SK-N-SH treated with all-trans-retinoic acid at 6 μM for 48 hours (cell line): ENCODE data around the gene SDHA.

Experiments used
- ATAC-seq: fragments of 200-7000 bp; cut with Tn5 transposase; 3 replicates; pipeline ENCODE4 v1.9.1; 2020; ENCODE audit warnings: mild to moderate bottlenecking, moderate library complexity
- ARNTL ChIP-seq: fragments of 450-650 bp; formaldehyde crosslinking; IDR thresholded peaks from 2 replicates; pipeline ENCODE4 v1.5.0; 2020; ENCODE audit warnings: low read depth, mild to moderate bottlenecking, moderate library complexity, borderline replicate concordance
- CREB5 ChIP-seq: fragments of 250-450 bp; sonication (Bioruptor Pico); IDR thresholded peaks from 2 replicates; pipeline ENCODE4 v1.5.1; 2020; ENCODE audit warnings: low read depth, mild to moderate bottlenecking, moderate library complexity
- CSRNP3 ChIP-seq: fragments of 250-450 bp; sonication (Bioruptor Pico); IDR thresholded peaks from 2 replicates; pipeline ENCODE4 v1.5.1; 2021; ENCODE audit warnings: mild to moderate bottlenecking, moderate library complexity
- ISL1 ChIP-seq: fragments of 250-450 bp; sonication (Bioruptor Pico); IDR thresholded peaks from 2 replicates; pipeline ENCODE4 v2.1.2; 2022; ENCODE audit warnings: mild to moderate bottlenecking, moderate library complexity
- OSR1 ChIP-seq: fragments of 250-450 bp; sonication (Bioruptor Pico); IDR thresholded peaks from 2 replicates; pipeline ENCODE4 v1.8.0; 2022; ENCODE audit warnings: moderate library complexity, mild to moderate bottlenecking, inconsistent platforms
- PATZ1 ChIP-seq: fragments of 250-450 bp; sonication (Bioruptor Pico); IDR thresholded peaks from 2 replicates; pipeline ENCODE4 v1.8.0; 2020; ENCODE audit warnings: mild to moderate bottlenecking, moderate library complexity, borderline replicate concordance
- POU6F1 ChIP-seq: fragments of 250-450 bp; sonication (Bioruptor Pico); IDR thresholded peaks from 2 replicates; pipeline ENCODE4 v1.8.0; 2021; ENCODE audit warnings: low read depth, mild to moderate bottlenecking, moderate library complexity, borderline replicate concordance
- PPARA ChIP-seq: fragments of 250-450 bp; sonication (Bioruptor Pico); IDR thresholded peaks from 2 replicates; pipeline ENCODE4 v1.5.0; 2020; ENCODE audit warnings: mild to moderate bottlenecking, borderline replicate concordance
- RARB ChIP-seq: fragments of 250-450 bp; sonication (Bioruptor Pico); IDR thresholded peaks from 2 replicates; pipeline ENCODE4 v1.8.0; 2021; ENCODE audit warnings: mild to moderate bottlenecking, moderate library complexity
- SNAI2 ChIP-seq: fragments of 250-450 bp; sonication (Bioruptor Pico); IDR thresholded peaks from 2 replicates; pipeline ENCODE4 v1.5.0; 2020; ENCODE audit warnings: mild to moderate bottlenecking, moderate library complexity
- TCF4 ChIP-seq: fragments of 250-450 bp; sonication (Bioruptor Pico); IDR thresholded peaks from 2 replicates; pipeline ENCODE4 v1.8.0; 2021; ENCODE audit warnings: mild to moderate bottlenecking, moderate library complexity, borderline replicate concordance
- TSHZ2 ChIP-seq: fragments of 250-450 bp; sonication (Bioruptor Pico); IDR thresholded peaks from 2 replicates; pipeline ENCODE4 v1.5.0; 2020; ENCODE audit warnings: mild to moderate bottlenecking, moderate library complexity
- ZFP30 ChIP-seq: fragments of 450-650 bp; formaldehyde crosslinking; IDR thresholded peaks from 2 replicates; pipeline ENCODE4 v1.5.0; 2022; ENCODE audit warnings: mild to moderate bottlenecking, moderate library complexity
- ZNF565 ChIP-seq: fragments of 450-650 bp; formaldehyde crosslinking; conservative IDR thresholded peaks from 2 replicates; pipeline ENCODE4 v1.5.0; 2020; ENCODE audit warnings: low read depth, mild to moderate bottlenecking, moderate library complexity
- ZNF70 ChIP-seq: fragments of 450-650 bp; formaldehyde crosslinking; IDR thresholded peaks from 2 replicates; pipeline ENCODE4 v1.5.0; 2020; ENCODE audit warnings: mild to moderate bottlenecking, moderate library complexity
- ZNF8 ChIP-seq: fragments of 450-650 bp; formaldehyde crosslinking; IDR thresholded peaks from 2 replicates; pipeline ENCODE4 v1.5.0; 2020; ENCODE audit warnings: mild to moderate bottlenecking, moderate library complexity

Gene SDHA

GRCh38 chr5:191949-192690, 26.0 kb upstream of the SDHA start:
- no peak for ATAC-seq
- TF ChIP-seq PATZ1 (CRISPR knock-in tag): no peak
- TF ChIP-seq OSR1 (CRISPR knock-in tag): no peak
- TF ChIP-seq CREB5 (CRISPR knock-in tag): no peak
- TF ChIP-seq, all 23 proteins: peak for 0

- TF ChIP-seq TCF4 (CRISPR knock-in tag): no peak
- TF ChIP-seq PPARA (CRISPR knock-in tag): no peak
- no peak for TF ChIP-seq ZFP30
- TF ChIP-seq ISL1 (CRISPR knock-in tag): no peak
- no peak for TF ChIP-seq POU6F1 (CRISPR knock-in tag)
- TF ChIP-seq ZNF70 (CRISPR knock-in tag): no peak
- no peak for TF ChIP-seq ZNF565 (CRISPR knock-in tag)
- TF ChIP-seq CSRNP3: no peak
- no peak for TF ChIP-seq ZNF8 (CRISPR knock-in tag)
- no peak for TF ChIP-seq TSHZ2 (CRISPR knock-in tag)
- ATAC-seq: no peak
These were observed 25.5 kb upstream of the SDHA start for GRCh38 chr5:192691-192969.

GRCh38 chr5:192970-193831, 24.9 kb upstream of the SDHA start:
- no peak for ATAC-seq
- TF ChIP-seq POU6F1 (CRISPR knock-in tag) (no peak), PATZ1 (CRISPR knock-in tag) (no peak), ISL1 (CRISPR knock-in tag) (no peak), ZNF70 (CRISPR knock-in tag) (no peak), CREB5 (CRISPR knock-in tag) (no peak), SNAI2 (no peak), TCF4 (CRISPR knock-in tag) (no peak), ARNTL (CRISPR knock-in tag) (no peak), ZFP30 (no peak), TSHZ2 (CRISPR knock-in tag) (no peak), RARB (CRISPR knock-in tag) (no peak)
